GM12864 (cell line): Measurements from ENCODE around the gene BRPF1.

Experiments used
- DNase-seq: peaks from one replicate; pipeline ENCODE4 v3.0.0-alpha.2; 2011; ENCODE audit warnings: low read depth
- H3K4me3 ChIP-seq: 2 replicates; pipeline ENCODE4 v1.5.1; 2011; ENCODE audit warnings: mild to moderate bottlenecking, low read depth, low read length, control low read depth
- TF ChIP-seq, protein P1 (sequence below): IDR thresholded peaks from 2 replicates; pipeline ENCODE4 v1.5.1; 2011; ENCODE audit warnings: low read depth, mild to moderate bottlenecking, moderate library complexity, low read length, control low read depth, inconsistent platforms; ENCODE audit errors: missing control alignments

The BRPF1 gene

DNA sequence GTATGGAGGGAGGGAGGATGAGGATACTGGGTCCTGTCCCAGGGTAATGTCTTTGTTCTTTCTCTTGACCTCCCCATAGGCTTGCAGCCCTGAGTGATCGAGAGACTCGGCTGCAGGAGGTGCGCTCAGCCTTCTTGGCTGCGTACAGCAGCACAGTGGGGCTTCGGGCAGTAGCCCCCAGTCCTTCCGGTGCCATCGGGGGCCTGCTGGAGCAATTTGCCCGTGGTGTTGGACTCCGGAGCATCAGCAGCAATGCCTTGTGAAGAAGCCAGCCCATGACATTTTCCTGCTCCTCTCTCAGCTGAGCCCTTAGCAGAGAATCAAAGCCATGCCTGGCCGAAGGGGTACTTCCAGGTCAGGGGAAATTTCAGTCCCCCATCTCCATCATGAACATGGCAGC is 29.8 kb upstream of the BRPF1 start:
- no peak for DNase-seq
- no peak overlapping the region for H3K4me3 ChIP-seq
- TF ChIP-seq, protein P1, sequence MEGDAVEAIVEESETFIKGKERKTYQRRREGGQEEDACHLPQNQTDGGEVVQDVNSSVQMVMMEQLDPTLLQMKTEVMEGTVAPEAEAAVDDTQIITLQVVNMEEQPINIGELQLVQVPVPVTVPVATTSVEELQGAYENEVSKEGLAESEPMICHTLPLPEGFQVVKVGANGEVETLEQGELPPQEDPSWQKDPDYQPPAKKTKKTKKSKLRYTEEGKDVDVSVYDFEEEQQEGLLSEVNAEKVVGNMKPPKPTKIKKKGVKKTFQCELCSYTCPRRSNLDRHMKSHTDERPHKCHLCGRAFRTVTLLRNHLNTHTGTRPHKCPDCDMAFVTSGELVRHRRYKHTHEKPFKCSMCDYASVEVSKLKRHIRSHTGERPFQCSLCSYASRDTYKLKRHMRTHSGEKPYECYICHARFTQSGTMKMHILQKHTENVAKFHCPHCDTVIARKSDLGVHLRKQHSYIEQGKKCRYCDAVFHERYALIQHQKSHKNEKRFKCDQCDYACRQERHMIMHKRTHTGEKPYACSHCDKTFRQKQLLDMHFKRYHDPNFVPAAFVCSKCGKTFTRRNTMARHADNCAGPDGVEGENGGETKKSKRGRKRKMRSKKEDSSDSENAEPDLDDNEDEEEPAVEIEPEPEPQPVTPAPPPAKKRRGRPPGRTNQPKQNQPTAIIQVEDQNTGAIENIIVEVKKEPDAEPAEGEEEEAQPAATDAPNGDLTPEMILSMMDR = no peak

DNA sequence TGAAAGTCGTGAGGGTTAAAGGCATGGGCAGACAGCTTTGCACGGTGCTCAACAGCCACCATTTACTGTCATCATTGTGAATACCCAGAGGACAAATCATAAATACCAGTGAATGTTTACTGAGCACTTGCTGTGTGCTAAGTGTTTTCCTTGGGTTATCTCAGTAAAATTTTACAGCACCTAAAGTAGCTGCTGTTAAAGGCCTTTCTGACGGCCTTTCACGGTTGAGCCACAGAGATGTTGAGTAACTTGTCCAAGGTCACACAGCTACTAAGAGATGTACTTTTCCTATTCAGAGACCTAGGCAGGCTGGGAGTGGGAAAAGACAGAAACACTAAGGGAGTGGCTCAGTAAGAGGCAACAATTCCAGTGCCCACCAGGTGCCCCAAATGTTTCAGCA is 28.3 kb upstream of the BRPF1 start:
- DNase-seq = no peak
- H3K4me3 ChIP-seq = no peak overlapping the region
- TF ChIP-seq, protein P1 = no peak

DNA sequence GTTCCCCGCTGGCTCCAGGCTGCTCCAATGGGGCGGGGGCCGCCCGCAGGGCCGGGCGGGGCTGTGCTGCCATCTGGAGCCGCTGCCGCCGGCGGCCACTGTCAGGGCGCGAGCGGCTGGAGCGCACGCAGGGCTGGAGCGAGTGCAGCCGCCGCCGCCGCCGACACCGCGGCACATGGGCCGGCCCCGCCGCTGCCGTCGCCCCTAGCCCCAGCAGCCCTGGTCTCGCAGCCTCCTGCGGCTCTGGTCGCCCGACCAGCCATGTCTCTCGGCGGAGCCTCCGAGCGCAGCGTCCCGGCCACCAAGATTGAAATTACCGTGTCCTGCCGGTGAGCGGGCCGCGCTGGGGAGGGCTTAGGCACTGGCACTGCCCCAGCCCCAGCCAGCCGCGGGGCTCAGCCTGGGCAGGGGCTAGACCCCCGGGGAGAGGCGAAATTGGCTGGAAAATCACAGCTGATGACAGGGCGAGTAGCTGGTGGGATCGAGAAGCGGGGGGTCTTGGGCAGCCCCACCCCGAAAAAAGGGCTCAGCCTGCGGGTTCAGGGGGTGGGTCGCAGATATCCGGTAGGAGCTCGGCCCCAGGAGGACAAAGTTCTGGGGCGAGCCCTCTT is 27.7 kb upstream of the BRPF1 start, which contains the start of gene CPNE9:
Gene CPNE9 (plus strand): TSS at position 98 of the 611 bp plus-strand sequence. CDS start 164 bp downstream, at position 262.
- no peak for DNase-seq
- H3K4me3 ChIP-seq = no peak within 1 kb of the TSS
- TF ChIP-seq, protein P1 = no peak

DNA sequence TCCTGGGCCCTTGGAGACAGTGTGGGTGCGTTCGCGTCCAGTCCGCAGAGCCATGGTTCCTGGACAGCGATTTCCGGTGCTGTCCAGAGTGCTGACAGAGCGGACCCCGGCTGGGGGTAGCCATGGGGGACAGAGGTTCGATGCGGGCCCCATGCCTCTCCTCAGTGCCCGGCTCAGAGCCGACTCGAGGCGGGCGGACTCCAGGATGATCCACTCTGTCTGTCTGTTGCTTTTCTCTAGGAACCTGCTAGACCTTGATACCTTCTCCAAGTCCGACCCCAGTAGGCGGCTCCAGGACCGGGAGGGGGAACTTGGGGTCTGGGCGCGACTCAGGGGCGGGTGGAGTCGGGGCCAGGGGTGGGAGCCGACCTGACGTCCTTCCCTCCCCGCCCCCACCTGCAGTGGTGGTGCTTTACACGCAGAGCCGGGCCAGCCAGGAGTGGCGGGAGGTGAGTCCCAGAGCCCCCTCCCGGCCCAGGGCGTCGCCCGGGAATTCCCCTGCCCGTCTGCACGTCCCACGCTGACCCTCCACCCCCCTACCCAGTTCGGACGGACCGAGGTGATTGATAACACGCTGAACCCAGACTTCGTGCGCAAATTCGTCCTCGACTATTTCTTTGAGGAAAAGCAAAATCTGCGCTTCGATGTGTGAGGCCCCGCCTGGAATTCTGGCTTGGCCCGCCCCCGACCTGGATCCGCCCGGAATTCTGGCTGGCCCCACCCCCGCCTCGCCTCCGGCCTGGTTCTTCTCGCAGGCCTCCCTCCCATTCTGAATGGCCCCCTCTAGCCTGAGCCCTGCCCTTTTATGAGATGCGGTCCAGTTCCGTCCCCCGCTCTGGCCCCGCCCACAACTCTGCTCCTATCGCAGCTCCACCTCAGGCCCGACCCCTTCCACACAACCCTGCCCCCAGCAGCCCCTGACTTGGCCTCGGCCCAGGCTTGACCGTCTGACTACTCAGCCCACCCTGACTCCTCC is 26.9 kb upstream of the BRPF1 start:
- TF ChIP-seq, protein P1 = no peak
- no peak overlapping the region for H3K4me3 ChIP-seq
- DNase-seq = no peak

DNA sequence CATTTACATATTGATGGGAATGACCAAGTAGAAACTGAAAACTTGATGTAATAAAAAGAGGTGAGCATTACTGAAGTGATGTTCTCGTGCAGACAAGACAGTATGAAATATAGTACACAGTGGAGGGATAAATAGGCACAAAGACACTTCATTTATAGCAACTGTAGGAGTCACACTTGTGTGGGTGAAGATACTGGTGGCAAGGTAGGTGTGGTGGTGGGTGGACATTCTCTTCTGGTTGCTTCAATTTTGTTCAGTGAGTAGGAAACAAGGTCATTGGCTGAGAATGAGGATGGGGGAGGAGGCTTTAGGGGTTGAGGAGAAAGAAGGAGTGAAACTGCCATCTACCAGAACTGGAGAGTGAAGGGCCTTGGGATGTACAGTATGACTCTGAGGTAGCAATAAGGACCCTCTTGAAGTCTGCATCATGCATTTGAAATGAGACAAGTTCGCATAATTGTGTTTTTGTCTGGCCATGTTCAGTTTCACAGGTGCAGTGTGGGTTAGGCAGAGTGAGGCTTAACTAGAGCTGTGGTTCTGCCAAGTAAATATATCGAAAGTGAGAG is 21.3 kb upstream of the BRPF1 start:
- no peak for DNase-seq
- TF ChIP-seq, protein P1 = no peak
- H3K4me3 ChIP-seq = no peak overlapping the region

DNA sequence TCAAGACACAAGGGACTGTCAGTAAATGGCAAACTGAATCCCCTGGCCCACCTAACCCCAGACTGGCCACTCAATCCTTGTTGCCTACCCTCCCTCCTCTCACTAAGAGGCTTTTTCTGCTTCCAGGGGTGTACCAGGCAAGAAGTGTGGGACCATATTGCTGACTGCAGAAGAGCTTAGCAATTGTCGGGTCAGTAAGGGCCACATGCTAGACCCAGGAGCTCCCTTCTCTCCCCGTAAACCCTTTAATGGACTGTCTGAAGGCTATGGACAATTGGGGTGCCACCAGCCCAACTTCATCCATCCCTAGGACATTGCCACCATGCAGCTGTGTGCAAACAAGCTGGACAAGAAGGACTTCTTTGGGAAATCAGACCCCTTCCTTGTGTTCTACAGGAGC is 19.1 kb upstream of the BRPF1 start:
- DNase-seq = no peak
- TF ChIP-seq, protein P1 = no peak
- no peak overlapping the region for H3K4me3 ChIP-seq
